ENCODE results near the gene DCK.

Gene DCK

GRCh38 chr4:70993181-70994068, at the start of gene DCK:
Gene DCK, plus strand, starts transcription at chr4:70993649. Its CDS starts 187 bp downstream, at chr4:70993836.
- intact Hi-C loops (cut with DNase I), result loop anchor here (1.0 to 10.0 kb wide), 2 partner anchors 89 to 154 kb away; partner anchors contain the start of genes GRSF1 and MOB1B

GRCh38 chr4:70945046-70945445, 48.4 kb upstream of the DCK start:
- no peak for DNase-seq
- intact Hi-C loops (cut with DNase I), result no loop called here

More at GRCh38 chr4:70993181-70994068, at the start of gene DCK:
- DNase-seq, result peak; percentile 75 to 98 (median 86)

- no peak for DNase-seq
These were observed 47.9 kb upstream of the DCK start for GRCh38 chr4:70945452-70946055.

GRCh38 chr4:70946939-70947338, 46.5 kb upstream of the DCK start:
- intact Hi-C loops (cut with DNase I), result no loop called here

More at GRCh38 chr4:70945452-70946055, 47.9 kb upstream of the DCK start:
- intact Hi-C loops (cut with DNase I), result no loop called here

DNA sequence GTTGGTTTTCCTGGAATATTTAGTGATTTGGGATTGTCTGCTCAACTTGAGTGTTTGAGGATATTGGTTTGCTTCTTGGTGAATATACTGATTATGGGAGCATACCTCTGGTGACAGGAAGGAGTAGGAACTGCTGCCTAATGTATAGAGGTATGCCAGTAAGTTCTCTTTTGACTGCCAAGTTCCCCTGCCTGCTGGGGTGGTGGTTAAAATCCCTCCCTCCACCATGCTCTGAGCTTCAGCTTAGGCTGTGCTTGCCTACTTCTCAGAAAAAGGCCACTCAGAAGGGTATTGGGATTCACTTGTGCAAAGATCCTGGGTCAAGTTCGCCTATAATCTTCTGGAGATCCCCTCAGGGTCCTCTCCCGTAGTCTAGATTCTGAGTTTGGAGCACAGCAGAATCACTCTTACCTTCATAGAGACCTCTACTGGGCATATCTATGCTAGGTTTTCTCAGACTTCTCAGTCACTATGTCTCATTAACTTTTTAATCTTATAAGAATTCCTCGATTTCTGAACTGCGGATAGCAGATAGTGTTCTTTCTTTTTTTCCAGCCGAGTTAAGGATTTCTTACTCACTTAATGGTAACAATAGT, 44.7 kb upstream of the DCK start:
- DNase-seq, result no peak
- intact Hi-C loops (cut with DNase I), result no loop called here

More at GRCh38 chr4:70946939-70947338, 46.5 kb upstream of the DCK start:
- no peak for DNase-seq

DNA sequence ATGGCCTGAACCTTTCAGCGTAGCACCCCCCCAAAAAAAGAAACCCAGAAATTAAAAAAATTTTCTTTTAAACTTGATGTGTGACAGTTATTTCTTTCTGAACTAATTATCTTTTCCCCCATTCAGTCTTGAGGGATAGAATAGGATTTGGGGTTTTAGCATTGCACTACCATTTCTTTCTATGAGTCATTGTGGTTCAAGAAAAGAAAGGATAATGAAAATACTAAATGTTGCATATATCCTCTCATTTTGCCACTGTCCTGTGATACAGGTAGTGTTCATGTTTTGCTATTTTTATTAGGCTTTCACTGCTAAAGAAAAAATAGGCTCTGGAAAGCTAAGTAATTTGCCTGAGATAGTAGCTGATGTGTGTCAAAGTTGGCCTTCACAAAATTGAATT, 39.4 kb upstream of the DCK start:
- DNase-seq, result no peak
- intact Hi-C loops (cut with DNase I), result no loop called here

DNA sequence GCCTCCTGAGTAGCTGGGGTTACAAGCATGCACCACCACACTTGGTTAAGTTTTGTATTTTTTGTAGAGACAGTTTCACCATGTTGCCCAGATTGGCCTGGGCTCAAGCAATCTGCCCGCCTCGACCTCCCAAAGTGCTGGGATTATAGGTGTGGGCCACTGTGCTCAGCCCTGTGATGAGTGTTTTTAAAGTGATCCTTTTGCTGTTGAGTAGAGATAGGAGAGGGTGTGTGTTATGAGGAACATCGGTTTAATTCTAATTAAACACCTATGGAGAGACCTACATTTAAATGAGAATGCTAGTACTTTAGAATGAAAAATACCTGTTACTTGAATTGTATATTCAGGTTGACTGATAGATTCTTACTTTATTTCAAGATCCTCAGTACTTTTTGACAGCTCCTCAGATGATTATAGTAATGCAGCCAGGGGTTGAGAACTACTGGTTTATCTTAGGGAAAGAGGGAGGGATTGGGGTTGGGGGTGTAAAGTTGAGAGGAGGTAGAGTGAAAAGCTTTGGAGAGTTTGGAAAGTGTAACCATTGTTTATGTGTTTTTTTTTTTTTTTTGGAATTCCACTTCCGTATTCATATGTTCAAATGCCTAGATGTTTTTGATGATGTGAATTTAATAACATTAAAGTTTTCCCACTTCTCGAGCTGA, 36.8 kb upstream of the DCK start:
- no peak for DNase-seq
- intact Hi-C loops (cut with DNase I), result no loop called here

- DNase-seq, result no peak
- intact Hi-C loops (cut with DNase I), result no loop called here
These were observed 34.8 kb upstream of the DCK start for GRCh38 chr4:70958681-70959080.

GRCh38 chr4:70969076-70969475, 24.4 kb upstream of the DCK start:
- intact Hi-C loops (cut with DNase I), result no loop called here
- DNase-seq, result no peak

GRCh38 chr4:70976252-70976651, 17.2 kb upstream of the DCK start:
- DNase-seq, result no peak
- intact Hi-C loops (cut with DNase I), result no loop called here

DNA sequence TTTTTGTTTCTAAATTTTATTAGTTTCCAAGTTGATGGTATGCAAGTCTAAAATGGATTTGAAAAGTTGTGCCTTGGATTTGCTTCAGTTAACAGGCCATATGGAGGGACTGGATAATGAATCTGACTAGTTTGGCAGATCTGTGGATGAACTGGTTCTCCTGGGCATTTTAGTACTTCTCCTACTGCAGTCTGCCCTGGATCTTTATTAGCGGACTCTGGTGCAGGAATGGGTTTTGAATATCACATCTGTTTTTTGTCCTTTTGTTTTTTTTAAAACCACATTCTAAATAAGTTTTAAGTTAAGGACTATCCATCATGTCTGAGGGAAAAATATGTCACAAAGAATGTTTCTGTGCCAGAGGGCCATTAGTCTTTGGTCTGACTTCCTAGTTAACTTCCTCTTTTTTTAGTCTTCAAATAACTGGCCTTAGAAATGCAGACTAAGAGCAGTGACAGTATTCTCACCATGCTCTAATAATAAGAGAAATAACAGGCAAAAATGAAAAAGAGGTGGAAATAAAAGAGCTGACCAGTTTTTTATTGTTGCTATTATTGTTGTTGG, 13.9 kb upstream of the DCK start:
- intact Hi-C loops (cut with DNase I), result no loop called here
- no peak for DNase-seq

GRCh38 chr4:70980196-70980595, 13.3 kb upstream of the DCK start:
- intact Hi-C loops (cut with DNase I), result no loop called here
- no peak for DNase-seq

- intact Hi-C loops (cut with DNase I), result no loop called here
- DNase-seq, result no peak
These were observed 9.3 kb upstream of the DCK start for GRCh38 chr4:70984106-70984505.

GRCh38 chr4:70984589-70984988, 8.9 kb upstream of the DCK start:
- DNase-seq, result no peak
- intact Hi-C loops (cut with DNase I), result no loop called here

DNA sequence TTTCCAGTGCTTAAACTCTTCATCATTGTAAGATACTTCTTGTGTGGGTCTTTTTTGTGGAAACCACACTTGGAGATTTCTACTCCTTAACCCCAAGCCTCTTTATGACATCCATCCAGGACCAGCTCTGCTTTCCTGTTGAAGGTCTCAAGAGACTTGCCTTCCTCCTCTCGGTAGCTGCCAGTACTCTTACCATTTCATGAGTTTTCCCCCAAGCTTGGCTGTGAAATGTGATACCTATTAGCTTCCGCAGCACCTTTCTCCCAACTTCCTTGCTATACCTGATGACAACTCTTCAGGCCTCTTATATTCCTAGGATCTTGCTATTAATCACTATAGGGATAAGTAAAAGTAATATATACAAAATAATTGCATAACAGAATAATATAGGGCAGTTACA, 1.9 kb upstream of the DCK start:
- intact Hi-C loops (cut with DNase I), result loop anchor here (10.0 kb wide), 1 partner anchor 87 kb away; the partner anchor contains the start of gene MOB1B
- no peak for DNase-seq

DNA sequence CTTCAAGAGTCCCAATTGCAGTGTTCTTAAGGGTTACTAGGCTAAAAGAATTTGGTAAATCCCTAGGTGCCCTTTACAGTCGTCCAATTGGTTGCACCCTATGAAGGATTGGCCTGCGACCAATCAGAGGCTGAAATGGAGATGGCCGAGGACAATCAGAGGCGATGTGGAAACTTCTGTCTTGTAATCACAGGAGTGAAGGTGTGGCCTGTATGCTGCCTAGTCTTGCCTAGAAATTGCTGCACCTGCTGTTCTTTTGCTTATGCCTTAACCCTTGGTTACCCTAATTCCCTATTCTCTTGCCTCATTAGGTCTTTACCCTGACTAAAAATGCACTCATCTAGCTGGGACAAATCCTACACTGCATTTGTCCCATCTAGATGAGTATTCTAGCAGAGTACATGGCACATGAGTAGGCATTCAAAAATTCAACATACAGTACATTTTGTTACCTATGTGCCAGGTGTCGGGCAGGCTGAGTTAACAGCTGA, 1.0 kb upstream of the DCK start:
- intact Hi-C loops (cut with DNase I), result loop anchor here (10.0 kb wide), 1 partner anchor 88 kb away; the partner anchor contains the start of gene MOB1B
- DNase-seq, result peak in 3 of 10 donors; percentile 24 to 70 (median 24)

- intact Hi-C loops (cut with DNase I), result loop anchor here (1.0 to 10.0 kb wide), 2 partner anchors 89 to 155 kb away; partner anchors contain the start of genes GRSF1 and MOB1B
- no peak for DNase-seq
These were observed 569 bp downstream of the DCK start for GRCh38 chr4:70994069-70994366.

DNA sequence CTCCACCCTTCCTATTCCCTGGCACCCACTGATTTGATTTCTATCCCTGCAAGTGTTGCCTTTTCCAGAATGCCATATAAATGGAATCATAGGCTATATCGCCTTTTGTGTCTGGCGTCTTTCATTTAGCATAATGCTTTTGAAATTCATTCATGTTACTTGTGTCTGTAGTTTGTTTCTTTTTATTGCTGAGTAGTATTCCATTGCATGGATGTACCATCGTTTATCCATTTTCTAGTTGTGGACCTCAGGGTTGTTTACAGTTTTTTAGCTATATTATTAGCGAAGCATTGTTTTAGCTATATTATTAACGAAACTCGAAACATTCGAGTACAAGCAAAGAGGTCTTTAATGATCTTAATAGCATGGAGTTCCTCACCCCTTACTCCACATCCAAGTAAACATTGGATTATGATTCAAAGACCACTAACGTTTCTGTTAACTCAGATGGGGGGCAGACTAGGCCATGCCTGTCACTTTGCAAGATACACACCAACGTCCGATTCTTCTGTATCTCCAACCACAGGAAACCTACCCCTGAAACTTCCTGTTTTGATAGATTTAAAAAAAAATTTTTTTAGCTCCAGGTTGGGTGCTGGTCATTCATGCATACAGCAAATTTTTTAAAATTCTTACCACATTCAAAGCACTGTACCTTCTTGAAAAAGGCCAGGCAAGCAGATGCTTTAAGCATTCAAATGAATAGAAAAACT, 1.1 kb downstream of the DCK start:
- intact Hi-C loops (cut with DNase I), result loop anchor here (1.0 to 10.0 kb wide), 2 partner anchors 90 to 155 kb away; partner anchors contain the start of genes GRSF1 and MOB1B
- DNase-seq, result no peak

DNA sequence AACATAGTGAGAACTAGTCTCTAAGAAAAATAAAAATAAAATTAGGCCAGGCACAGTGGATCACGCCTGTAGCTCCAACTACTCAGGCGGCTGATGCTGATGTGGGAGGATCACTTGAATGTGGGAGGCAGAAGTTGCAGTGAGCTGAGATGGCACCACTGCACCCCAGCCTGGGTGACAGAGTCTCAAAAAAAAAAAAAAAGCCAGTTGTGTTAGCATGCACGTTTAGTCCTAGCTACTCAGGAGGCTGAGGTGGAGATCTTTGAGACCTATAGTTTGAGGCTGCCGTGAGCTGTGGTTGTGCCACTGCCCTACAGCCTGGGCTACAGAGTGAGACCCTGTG, 2.5 kb downstream of the DCK start:
- intact Hi-C loops (cut with DNase I), result loop anchor here (10.0 kb wide), 1 partner anchor 91 kb away; the partner anchor contains the start of gene MOB1B
- peak in 1 of 10 donors; percentile 80 for DNase-seq
